Stimulated activated CD4-positive, alpha-beta T cell treated with anti-CD3 and anti-CD28 coated beads, TNF-alpha, amount 100 ng/mL, for 24 hours (primary cell): ENCODE measurements around the gene DGCR6.
"Not testable (repeated sequence)": the region's sequence is repeated elsewhere in the genome, so short reads cannot be mapped to it uniquely, and the experiment has no call there.

Source experiments
- DNase-seq, 3 experiments: peaks; one replicate each; pipeline ENCODE4 v3.0.0-alpha.2; 2020; ENCODE audit warnings: low read depth in 3 of 3

The DGCR6 gene

GRCh38 chr22:18960166-18960820 lies 54.2 kb downstream of the DGCR6 start:
- DNase-seq: not testable (repeated sequence)

DNA sequence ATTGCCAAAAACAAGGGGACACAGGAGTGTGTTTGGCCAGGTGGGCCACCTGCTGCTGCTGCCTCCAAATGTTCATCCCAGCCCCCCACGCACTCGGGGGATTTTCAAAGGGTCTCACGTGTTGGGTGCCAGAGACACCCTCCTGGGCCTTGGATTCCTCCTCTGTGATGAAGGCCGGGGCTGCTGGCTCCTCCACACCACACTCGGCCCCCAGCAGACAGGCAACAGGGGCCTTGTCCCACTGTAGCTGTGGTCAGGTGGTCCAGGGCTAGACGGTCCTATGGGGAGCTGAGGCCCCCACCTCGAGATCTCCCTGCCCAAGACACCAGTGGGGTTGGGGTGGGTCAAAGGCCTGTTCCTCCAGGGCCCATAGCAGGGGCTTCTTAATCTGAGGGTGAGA lies 55.1 kb downstream of the DGCR6 start:
- DNase-seq: not testable (repeated sequence)
